ELF-1 (cell line): ENCODE results near the gene NHS.

Experiments used
- DNase-seq: peaks from one replicate; pipeline ENCODE4 v3.0.0-alpha.2; 2016; ENCODE audit warnings: low read depth, low spot score

The NHS gene

DNA sequence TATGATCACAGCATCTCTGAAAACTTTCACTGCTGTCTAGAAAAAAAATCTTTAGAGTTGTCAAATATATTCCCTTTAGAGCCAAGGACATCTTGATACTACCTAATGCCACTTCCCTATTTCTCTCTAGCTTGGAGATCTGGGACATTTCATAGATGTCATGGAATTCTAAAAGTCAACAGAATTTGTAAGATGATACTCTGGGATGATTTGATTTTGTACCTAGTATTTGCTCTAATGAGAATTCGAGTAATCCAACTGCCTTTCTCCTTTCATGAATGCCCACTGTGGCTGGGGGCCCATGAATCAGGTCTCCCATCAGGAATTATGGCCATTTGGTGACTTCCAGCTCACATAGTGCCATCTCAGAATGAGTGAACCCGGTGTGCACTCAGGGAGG lies 73.2 kb downstream of the NHS start:
- DNase-seq: no peak

DNA sequence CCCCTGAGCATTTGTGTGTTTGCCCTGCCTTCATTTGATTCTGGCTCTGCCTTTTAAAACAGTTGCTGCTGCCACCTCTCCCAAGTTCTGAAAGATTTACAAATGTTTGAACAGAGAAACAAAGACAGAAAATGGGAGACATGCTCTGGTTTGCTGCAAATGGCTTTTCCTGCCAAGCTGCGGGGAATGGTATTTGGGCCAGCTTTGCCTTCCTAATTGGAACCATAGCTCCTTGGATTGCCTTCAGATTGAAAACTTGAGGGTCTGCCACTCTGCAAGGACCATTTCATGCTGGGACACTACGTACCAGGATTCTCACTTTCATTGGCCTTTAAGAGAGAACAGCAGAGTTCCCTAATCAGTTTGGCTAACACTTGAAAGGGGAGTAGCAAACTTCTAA lies 74.9 kb downstream of the NHS start:
- DNase-seq: no peak

- DNase-seq: no peak
Measured at GRCh38 chrX:17453788-17454187, 78.8 kb downstream of the NHS start.

DNA sequence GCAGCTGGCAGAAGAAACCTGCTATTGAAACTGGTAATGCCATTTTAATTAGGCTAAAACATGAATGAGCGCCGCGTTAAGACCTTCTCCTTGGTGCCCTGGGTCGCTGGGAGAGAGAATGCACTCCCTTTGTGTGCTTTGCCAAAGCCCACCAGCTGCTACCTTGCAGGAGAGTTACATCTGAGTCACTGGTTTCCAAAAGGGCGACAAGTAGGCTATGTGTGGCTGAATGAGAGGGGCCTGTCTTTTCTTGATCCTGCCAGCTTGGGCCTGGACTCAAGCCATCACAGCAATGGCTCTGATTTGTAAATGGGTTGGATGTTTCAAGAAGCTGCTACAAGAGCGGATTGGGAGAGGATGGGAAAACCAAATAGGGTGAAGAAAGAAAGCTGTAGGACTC lies 81.5 kb downstream of the NHS start:
- DNase-seq: no peak

- no peak for DNase-seq
Measured at GRCh38 chrX:17459008-17459611, 84.1 kb downstream of the NHS start.

DNA sequence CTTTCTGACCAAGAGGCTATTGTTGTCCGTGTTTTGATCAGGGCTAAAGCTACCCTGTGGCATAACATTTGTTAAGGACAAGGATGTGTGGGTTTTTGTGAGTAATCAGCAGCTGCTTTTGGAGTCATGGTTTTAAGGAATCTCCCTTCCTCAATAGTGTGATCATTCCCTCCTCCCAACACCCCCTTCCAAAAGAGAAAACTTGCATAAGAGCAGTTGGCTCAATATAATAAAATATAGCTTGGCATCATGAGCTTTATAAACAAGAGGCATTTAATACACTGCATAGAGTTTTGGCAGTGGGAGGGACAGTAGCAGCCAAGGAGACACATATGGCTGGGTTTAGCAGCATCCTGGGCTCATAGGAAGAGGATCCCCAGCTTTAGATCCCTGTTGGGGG lies 84.7 kb downstream of the NHS start:
- DNase-seq: no peak

- no peak for DNase-seq
Measured at GRCh38 chrX:17462881-17463280, 87.9 kb downstream of the NHS start.

- peak; percentile 76 for DNase-seq
Measured at GRCh38 chrX:17464194-17464593, 89.2 kb downstream of the NHS start.

GRCh38 chrX:17465201-17465600 lies 90.2 kb downstream of the NHS start:
- no peak for DNase-seq

GRCh38 chrX:17465802-17466201 lies 90.8 kb downstream of the NHS start:
- DNase-seq: no peak

- DNase-seq: no peak
Measured at GRCh38 chrX:17470136-17470535, 95.1 kb downstream of the NHS start.

- no peak for DNase-seq
Measured at GRCh38 chrX:17471121-17471520, 96.1 kb downstream of the NHS start.

- no peak for DNase-seq
Measured at GRCh38 chrX:17471861-17472260, 96.9 kb downstream of the NHS start.

DNA sequence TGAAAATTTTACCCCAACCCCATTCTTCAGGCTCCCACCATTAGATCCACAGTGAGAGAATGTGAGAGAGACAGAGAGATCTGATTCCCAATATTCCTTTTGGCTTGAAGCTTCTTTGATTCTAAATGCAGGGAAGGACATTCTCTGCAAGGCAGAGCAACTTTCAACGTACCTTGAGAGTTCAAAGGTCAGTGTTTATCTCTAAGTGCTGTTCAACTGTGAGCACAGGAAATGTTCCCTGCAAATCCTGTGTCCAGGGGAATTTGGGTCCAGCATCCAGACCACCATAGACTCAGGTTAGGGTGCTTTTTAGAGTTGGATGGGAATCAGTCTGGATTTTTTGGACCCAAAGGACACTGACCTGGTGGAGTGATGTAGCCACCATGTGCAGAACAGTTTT lies 97.4 kb downstream of the NHS start:
- DNase-seq: no peak

GRCh38 chrX:17473021-17473420 lies 98.0 kb downstream of the NHS start:
- DNase-seq: no peak

DNA sequence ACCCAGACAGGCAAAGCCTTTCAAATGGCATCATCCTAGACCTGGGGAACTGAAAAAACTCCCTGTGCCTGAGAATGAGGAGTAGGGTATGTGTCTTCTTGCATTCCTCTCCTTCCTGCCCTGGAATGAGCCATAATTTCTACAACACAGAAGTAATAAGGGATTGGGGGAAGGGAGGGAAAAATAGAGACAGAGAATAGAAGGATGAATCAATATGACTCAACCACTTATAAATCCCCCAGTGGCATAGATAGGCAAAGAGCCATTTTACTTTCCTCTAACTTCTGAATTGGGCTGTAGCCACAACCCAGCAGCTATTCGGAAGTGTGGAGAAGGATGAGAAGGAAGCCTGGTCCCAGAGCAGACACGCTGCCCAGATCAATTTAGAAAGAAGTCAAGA lies 99.9 kb downstream of the NHS start:
- no peak for DNase-seq

DNA sequence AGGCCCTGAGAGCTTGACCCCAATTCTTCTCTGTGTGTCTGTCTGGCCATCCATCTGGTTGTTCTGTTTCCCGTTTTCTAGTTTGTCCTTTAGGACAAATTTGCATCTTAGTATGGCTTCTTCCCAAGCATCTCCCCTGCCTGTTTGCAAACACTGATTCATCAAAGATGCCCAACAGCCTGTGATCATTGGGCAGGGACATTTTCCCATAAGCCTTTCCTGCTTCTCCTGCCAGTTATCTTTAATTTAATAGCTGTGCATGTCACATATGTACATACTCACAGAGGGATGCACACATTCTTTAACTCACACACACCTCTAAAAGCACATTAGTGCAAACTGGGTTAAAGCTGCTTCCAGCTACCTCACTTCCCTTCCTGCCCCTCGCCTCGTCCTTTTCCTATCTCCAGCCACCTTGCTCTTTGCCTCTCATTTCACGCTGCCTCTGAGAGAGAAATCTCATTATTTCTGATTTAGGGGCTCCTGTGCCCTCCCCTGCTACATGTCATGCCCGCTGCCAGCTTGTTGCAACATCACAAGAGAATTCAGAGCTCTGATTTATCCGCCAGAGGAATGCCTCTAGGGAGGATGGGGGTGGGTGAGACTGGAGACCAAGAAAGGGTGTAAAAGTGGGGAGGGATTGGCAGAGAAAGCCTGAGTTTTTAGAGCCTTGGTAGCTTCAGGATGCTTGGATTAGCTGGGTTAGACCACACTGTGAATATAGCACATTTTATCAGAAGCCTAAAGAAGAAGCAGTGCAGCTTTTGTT lies 100.6 kb downstream of the NHS start:
- no peak for DNase-seq

DNA sequence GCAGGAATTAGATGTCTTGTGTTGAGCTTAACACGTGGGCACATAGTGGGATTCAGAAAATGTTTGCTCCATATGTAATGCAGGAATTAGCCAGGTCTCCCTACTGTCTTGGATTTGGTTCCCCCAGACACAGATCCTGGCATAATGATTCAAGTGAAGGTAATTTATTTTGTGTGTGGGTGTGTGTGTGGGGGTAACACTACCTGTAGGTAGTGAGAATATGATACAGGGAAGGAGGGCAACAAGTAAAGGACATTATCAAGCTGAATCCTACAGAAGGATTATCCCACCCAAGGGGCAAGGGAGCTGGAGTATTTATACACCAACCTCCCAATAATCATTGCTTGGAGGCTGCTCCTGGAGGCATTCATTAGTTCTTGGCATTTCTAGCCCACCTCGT lies 101.4 kb downstream of the NHS start:
- no peak for DNase-seq

GRCh38 chrX:17481086-17481485 lies 106.1 kb downstream of the NHS start:
- no peak for DNase-seq

GRCh38 chrX:17484592-17484991 lies 109.6 kb downstream of the NHS start:
- no peak for DNase-seq

- no peak for DNase-seq
Measured at GRCh38 chrX:17485391-17485790, 110.4 kb downstream of the NHS start.

GRCh38 chrX:17488036-17488435 lies 113.0 kb downstream of the NHS start:
- DNase-seq: no peak

DNA sequence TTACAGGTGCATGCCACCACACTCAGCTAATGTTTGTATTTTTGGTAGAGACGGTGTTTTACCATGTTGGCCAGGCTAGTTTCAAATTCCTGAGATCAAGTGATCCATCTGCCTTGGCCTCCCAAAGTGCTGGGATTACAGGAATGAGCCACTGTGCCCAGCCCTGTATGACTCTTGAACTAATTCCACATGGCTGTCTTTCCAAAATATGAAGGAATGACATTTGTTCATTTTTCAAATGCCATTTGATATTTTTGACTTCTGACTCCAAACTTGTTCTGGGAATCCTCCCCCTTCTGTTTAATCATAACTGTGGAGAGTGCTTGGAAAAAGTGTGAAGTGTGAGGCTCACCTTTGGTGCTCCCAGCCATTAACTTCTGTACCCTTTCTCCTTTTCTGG lies 119.2 kb downstream of the NHS start:
- no peak for DNase-seq

GRCh38 chrX:17495052-17495451 lies 120.1 kb downstream of the NHS start:
- DNase-seq: no peak
